ENCODE results near the gene RTP2.

RTP2 gene

DNA sequence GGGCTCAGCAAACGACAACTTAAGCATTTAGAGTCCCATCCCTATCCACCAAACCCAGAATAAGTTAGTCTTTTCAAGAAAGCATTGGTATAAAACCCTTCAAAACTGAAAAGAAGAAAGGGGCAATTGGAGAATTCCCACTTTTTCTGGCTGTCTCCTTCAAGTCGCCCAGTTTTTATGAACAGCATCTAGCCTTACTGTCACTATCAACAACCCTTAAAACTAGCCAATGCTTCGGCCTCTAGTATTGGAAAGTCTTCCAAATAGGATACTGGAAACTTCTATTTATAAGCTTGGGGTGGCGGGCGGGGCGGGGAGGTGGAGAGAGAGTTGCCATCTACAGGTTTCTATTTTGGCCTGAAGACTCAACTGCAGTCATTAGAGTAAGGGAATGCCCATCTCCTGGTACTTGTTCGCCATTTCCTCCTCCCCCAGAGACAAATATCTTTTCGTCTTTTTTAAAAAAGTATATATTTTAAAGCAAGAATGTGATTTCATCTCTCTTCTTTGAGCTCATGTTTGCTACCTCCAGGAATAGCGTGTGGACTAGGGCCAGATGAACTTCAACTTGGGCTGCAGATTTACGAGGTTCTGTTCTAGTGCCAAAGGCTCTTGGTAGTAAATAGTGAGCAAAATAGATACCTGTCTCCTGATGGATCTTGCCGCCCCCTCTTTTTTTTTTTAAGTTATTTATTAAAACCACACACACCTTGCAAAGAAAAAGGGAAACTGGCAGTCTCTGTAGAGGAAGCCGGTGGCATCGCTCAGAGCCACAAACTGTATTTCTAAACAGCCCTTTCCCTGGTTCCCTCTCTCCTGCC, 40.2 kb upstream of the RTP2 start:
- TF ChIP-seq MYC (IDR thresholded peaks at IDR 0.05; ENCODE audit: low read depth, low read length): no peak
- TF ChIP-seq, protein P1, sequence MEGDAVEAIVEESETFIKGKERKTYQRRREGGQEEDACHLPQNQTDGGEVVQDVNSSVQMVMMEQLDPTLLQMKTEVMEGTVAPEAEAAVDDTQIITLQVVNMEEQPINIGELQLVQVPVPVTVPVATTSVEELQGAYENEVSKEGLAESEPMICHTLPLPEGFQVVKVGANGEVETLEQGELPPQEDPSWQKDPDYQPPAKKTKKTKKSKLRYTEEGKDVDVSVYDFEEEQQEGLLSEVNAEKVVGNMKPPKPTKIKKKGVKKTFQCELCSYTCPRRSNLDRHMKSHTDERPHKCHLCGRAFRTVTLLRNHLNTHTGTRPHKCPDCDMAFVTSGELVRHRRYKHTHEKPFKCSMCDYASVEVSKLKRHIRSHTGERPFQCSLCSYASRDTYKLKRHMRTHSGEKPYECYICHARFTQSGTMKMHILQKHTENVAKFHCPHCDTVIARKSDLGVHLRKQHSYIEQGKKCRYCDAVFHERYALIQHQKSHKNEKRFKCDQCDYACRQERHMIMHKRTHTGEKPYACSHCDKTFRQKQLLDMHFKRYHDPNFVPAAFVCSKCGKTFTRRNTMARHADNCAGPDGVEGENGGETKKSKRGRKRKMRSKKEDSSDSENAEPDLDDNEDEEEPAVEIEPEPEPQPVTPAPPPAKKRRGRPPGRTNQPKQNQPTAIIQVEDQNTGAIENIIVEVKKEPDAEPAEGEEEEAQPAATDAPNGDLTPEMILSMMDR (IDR thresholded peaks at IDR 0.05; ENCODE audit: low read depth, low read length): no peak
- TF ChIP-seq, protein P2, sequence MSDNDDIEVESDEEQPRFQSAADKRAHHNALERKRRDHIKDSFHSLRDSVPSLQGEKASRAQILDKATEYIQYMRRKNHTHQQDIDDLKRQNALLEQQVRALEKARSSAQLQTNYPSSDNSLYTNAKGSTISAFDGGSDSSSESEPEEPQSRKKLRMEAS (IDR thresholded peaks at IDR 0.05; ENCODE audit: low read depth, low read length): no peak
- TF ChIP-seq POLR2A (IDR thresholded peaks at IDR 0.05; ENCODE audit: extremely low read depth, insufficient read length): no peak
- DNase-seq (ENCODE audit: low read depth): peak; percentile 22
- H3K4me3 ChIP-seq (ENCODE audit: low read depth, low read length): no peak overlapping the region

DNA sequence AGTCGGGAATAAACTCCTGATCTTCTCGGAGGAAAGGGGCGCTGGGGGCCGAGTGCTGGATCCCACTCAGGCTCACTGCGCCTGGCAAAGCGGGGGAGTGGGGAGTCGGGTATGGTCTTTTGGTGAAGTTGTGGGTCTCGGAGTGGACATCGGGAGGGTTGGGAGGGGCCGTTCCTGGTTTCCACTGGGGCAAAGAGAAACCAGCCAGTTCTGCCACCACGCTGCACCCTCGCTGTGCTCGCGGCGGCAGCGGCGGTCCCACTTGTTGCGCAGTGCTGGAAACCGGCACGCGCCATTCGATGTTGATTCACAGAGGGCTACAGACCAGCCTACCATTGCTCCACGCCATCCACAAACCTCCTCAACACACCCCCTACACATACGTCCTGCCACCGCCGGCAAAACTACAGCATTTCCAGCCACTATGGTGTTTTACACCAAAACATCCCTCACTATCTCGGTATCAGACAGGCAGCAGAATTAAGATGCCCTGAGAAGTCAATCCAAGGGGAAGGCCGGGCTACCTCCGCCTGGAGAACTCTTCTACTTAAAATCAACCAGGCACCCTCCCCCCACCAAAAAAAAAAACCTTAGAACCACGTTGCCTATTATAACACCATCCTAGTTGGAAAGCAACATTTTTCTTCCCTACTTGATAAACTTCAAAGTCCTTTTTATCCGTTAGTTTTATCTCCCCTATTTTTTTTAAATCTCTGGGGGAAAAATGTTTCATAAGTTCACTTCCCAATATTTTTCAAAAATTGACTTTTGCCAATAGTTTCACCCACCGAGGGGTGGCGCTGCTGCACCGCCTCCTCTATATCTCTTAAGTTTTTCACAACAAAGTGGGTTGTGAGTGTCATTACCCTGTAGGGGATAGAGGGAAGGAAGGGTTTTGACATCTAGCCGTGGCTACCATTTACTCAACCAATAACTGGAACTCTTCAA, 39.3 kb upstream of the RTP2 start:
- DNase-seq (ENCODE audit: low read depth): peak; percentile 82
- TF ChIP-seq, protein P2 (IDR thresholded peaks at IDR 0.05; ENCODE audit: low read depth, low read length): no peak
- TF ChIP-seq, protein P1 (IDR thresholded peaks at IDR 0.05; ENCODE audit: low read depth, low read length): peak; percentile 70
- H3K4me3 ChIP-seq (ENCODE audit: low read depth, low read length): peak overlapping the region; percentile 46

DNA sequence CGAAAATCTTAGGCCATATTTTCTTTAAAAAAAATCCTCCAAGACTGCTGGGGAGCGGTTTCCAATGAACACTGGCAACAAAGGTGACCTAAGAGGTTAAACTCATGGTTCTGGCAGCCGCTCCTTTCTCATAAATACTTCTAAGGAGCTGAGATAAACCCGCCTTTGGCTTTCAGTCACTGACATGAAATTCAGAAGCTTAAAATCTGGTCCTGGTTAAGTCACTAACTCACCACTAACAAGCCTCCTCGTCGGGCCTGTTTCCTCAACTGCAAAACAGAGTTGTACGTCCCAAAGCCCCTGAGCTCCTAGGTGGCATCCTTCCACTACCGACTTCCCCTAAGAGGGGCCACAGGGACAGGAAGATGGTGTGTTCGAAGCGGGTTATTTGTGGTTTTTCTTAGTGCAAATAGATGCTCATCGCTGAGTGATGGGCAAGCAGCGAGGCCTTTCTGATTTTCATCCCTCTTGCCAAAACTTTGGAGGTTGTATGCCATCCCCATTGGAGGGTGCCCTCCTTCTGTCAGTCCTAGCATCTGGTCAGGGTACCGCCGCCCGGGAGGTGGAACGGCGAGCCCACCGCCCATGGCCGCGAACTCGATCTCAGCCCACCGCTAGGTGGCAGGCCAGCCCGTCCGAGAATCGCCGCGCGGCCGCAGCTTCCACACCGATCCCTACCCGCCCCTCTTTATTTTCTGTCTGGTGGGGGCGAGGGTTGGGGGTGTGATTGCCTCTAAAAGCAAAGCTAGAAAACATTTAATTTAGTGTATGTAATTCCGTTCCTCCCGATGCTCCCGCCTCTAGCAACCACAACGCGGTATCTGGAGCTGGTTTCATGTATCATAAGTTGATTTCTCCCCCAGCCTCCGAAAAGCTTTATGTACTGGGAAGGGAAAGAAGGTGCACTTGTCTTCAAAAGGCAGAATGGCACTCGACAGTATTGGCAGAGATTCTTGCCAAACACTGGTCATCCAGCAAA, 38.4 kb upstream of the RTP2 start:
- H3K4me3 ChIP-seq (ENCODE audit: low read depth, low read length): peak overlapping the region; percentile 46
- DNase-seq (ENCODE audit: low read depth): peak; percentile 57
- TF ChIP-seq, protein P1 (IDR thresholded peaks at IDR 0.05; ENCODE audit: low read depth, low read length): peak; percentile 52
- TF ChIP-seq POLR2A (IDR thresholded peaks at IDR 0.05; ENCODE audit: extremely low read depth, insufficient read length): no peak
- TF ChIP-seq, protein P2 (IDR thresholded peaks at IDR 0.05; ENCODE audit: low read depth, low read length): no peak

DNA sequence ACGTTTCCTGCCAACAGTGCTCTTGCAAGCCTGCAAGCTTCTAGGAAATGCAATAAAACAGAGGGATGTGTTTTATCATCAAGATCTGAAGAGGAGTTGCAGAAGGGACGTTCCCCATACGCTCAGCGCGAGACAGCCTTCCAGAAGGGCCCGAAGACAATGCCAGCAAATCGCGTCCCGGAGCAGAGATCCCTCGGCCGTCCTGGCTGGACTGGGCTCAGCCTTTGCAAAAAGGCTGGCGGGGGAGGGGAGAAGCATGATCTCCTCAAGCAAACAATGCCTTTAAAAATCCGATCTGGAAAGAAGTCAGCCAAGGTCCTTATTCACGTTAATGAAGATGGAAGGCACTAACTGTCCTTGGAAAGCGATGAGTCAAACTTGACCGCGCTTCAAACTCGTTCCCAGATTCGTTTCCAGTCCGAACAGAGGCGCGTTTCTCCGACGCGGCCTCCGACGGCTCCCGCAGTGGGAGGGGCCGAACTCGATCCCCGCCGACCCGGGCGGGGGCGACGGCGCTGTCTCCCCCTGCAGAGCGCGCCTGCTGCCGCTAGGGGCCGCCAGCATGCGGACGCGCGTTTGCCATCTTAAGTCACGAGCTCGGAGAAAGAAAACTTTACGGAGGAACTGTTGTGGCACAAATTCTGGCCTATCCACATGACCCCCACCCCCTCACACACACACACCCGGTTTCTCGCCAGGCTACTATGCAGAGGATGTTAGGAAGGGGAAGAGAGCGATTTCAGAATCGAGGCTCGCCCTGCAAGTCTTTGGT, 37.4 kb upstream of the RTP2 start:
- H3K4me3 ChIP-seq (ENCODE audit: low read depth, low read length): peak overlapping the region; percentile 39
- no peak for TF ChIP-seq POLR2A (IDR thresholded peaks at IDR 0.05; ENCODE audit: extremely low read depth, insufficient read length)
- TF ChIP-seq, protein P1 (IDR thresholded peaks at IDR 0.05; ENCODE audit: low read depth, low read length): peak; percentile 90
- TF ChIP-seq, protein P2 (IDR thresholded peaks at IDR 0.05; ENCODE audit: low read depth, low read length): peak; percentile 79
- TF ChIP-seq MYC (IDR thresholded peaks at IDR 0.05; ENCODE audit: low read depth, low read length): peak; percentile 63; the same call in 1 of the 2 replicates
- DNase-seq (ENCODE audit: low read depth): peak; percentile 76
